GM10266 (cell line): Measurements from ENCODE around the gene HCST.

Experiments
- DNase-seq: peaks from one replicate; pipeline ENCODE4 v3.0.0; 2012; ENCODE audit errors: extremely low spot score
- TF ChIP-seq, protein P1 (sequence below): IDR thresholded peaks from 2 replicates; pipeline ENCODE4 v1.5.1; 2012; ENCODE audit warnings: mild to moderate bottlenecking, low read depth; ENCODE audit not compliant: control insufficient read depth, insufficient read depth; ENCODE audit errors: missing control alignments

Gene HCST

GRCh38 chr19:35929876-35930275 lies 27.5 kb downstream of the HCST start:
- TF ChIP-seq, protein P1, sequence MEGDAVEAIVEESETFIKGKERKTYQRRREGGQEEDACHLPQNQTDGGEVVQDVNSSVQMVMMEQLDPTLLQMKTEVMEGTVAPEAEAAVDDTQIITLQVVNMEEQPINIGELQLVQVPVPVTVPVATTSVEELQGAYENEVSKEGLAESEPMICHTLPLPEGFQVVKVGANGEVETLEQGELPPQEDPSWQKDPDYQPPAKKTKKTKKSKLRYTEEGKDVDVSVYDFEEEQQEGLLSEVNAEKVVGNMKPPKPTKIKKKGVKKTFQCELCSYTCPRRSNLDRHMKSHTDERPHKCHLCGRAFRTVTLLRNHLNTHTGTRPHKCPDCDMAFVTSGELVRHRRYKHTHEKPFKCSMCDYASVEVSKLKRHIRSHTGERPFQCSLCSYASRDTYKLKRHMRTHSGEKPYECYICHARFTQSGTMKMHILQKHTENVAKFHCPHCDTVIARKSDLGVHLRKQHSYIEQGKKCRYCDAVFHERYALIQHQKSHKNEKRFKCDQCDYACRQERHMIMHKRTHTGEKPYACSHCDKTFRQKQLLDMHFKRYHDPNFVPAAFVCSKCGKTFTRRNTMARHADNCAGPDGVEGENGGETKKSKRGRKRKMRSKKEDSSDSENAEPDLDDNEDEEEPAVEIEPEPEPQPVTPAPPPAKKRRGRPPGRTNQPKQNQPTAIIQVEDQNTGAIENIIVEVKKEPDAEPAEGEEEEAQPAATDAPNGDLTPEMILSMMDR, result no peak

DNA sequence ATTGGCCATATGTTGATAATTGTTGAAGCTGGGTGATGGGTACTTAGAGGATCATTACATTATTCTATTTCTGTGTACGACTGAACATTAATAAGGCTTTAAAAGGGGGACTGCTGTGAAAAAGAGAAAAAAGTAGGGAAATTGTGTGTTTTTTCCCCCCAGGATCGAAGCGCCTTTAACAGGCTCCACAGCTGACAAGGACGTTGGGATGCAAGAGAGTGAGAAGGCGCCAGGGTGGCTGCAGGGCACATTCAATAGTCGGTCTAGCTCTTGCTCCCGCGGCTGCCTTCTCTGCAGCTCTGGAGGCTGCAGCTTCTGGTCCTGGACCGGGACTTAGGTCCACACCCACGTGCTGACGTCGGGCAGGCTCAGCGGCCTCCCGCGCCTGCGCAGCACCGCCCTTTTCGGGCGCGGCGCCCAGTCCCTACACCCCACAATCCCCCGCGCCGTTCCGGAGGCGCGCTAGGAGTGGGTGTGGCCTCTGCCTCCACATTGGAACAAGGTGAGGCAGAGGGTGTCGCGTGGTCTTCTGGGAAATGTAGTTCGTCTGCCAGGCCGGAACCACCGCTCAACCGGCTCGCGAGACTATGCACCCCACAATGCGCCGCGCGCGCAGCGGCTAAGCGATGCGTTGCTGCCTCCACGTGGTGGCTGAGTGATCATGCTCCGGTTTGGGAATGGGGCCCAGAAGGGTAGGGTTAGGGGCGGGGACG lies 29.0 kb downstream of the HCST start:
- DNase-seq, result peak; percentile 99
- TF ChIP-seq, protein P1, result peak; percentile 97

More at GRCh38 chr19:35929876-35930275, 27.5 kb downstream of the HCST start:
- DNase-seq, result peak; percentile 12

- TF ChIP-seq, protein P1, result no peak
- no peak for DNase-seq
These were observed 29.5 kb downstream of the HCST start for GRCh38 chr19:35931874-35932202.

- DNase-seq, result no peak
- TF ChIP-seq, protein P1, result no peak
These were observed 30.1 kb downstream of the HCST start for GRCh38 chr19:35932291-35932936.

DNA sequence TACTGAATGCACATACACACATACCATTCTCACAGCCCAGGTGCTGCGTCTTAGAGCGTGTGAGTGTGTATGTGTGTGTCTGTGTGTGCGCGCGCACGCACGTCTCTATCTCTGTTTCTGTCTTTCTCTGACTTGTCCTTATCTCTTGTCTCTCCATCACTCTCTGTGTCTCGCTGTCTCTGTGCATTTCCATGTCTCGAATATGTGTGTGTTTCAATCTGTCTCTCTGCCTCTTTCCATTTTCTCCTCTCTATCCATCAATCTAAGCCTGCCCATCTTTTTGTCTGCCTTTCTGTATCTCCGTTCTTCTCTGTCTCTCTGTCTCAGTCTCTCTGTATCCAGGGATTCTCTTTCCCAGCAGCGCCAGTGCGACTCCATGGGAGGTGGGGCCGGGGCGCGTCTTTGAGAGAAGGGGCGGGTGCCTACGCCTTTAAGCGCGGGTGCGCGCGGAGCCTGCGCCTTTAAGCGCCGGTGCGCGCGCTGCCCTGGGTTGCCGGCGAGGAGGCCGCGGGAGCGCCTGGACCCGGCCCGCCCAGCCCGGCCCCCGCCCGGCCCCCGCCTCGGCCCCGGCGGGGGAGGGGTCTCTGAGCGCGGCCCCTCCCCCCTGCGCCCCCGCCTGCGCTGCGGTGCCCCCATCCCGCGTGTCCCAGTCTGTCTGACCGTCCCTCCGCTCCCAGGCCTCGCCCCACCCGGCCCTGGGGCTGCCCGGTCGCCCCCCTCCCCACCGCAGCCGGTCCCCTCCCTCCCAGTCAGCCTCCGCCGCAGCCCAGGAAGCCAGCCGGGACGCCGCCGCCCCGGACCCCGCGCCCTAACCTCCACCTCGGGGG lies 33.8 kb downstream of the HCST start, which contains the start of gene LRFN3:
Gene LRFN3, plus strand, starts transcription at position 464 of the 827 bp plus-strand sequence. CDS start 3,052 bp downstream, outside the sequence.
- DNase-seq, result peak; percentile 82
- TF ChIP-seq, protein P1, result no peak

DNA sequence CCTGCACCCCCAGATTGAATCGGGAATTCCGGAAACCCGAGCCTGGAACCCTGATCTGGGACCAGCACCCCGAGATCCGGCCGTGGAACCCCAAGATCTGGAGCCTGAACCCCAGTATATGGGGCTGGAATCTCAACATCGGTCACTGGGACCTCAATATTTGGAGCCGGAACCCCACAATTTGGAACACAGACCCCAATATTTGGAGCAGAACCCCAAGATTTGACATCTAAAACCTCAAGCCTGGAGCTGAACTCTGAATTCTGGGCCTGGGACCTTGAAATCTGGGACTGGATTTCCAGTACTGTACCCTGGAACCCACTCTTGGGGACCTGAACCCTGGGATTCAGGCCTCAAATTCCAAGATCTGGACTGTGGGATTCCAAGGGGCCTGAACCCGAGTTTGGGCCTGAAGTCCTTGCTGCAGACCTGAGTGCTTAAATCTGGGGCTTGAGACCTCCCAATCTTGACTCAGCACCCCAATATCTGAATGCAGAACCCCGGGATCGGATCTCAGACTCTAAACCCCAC lies 34.5 kb downstream of the HCST start:
- TF ChIP-seq, protein P1, result no peak
- DNase-seq, result peak; percentile 35
